Progenitor cell of endocrine pancreas (in vitro differentiated cells): Measurements from ENCODE around the gene GTPBP4. TPM values are rescaled to one million over a fixed set of nuclear protein-coding genes. Genes with fewer than 3 reads are reported as not detected.

Experiments
- DNase-seq: peaks from one replicate; pipeline ENCODE4 v3.0.0; 2021; ENCODE audit warnings: low spot score; ENCODE audit not compliant: unreplicated experiment
- H3K27ac Mint-ChIP-seq: 2 replicates; pipeline ENCODE4 v1.8.0; 2021; ENCODE audit warnings: mild to moderate bottlenecking, moderate library complexity, mixed read lengths
- H3K27me3 Mint-ChIP-seq: 2 replicates; pipeline ENCODE4 v1.8.0; 2021; ENCODE audit warnings: mixed read lengths
- H3K36me3 Mint-ChIP-seq: 2 replicates; pipeline ENCODE4 v1.8.0; 2022; ENCODE audit warnings: mixed read lengths; ENCODE audit not compliant: insufficient read depth
- H3K4me1 Mint-ChIP-seq: 2 replicates; pipeline ENCODE4 v1.8.0; 2021; ENCODE audit warnings: low read depth, mixed read lengths
- H3K4me3 Mint-ChIP-seq: 2 replicates; pipeline ENCODE4 v1.8.0; 2021; ENCODE audit warnings: low read depth, mild to moderate bottlenecking, moderate library complexity, mixed read lengths
- H3K9me3 Mint-ChIP-seq: 2 replicates; pipeline ENCODE4 v1.8.0; 2021; ENCODE audit warnings: low read depth, mixed read lengths
- CTCF ChIP-seq: fragments of 200-600 bp; sonication (generic); IDR thresholded peaks from one replicate; pipeline ENCODE4 v1.5.0; 2021; ENCODE audit warnings: antibody characterized with exemption, mild to moderate bottlenecking; ENCODE audit not compliant: unreplicated experiment
- total RNA-seq: library from RNA; stranded (reverse); gene quantifications from 2 replicates; pipeline ENCODE4 v1.2.1, GENCODE V29; 2021

Gene GTPBP4
- total RNA-seq, 1 donor from 2014 or later, result 53.2 TPM

GRCh38 chr10:1050554-1050953 lies 62.3 kb downstream of the GTPBP4 start:
- H3K4me3 Mint-ChIP-seq, result peak overlapping the region; percentile 91
- no peaks in the 10 kb centered on the region for H3K9me3 Mint-ChIP-seq
- peaks cover 7% of the 10 kb centered on the region for H3K36me3 Mint-ChIP-seq
- H3K4me1 Mint-ChIP-seq, result peaks cover 30% of the 10 kb centered on the region
- H3K27ac Mint-ChIP-seq, result peak overlapping the region; percentile 84
- DNase-seq, result no peak
- no peaks in the 10 kb centered on the region for H3K27me3 Mint-ChIP-seq
- peak; percentile 31 for TF ChIP-seq CTCF

- H3K9me3 Mint-ChIP-seq, result no peaks in the 10 kb centered on the region
- TF ChIP-seq CTCF, result no peak
- H3K27ac Mint-ChIP-seq, result peak overlapping the region; percentile 71
- no peak for DNase-seq
- H3K4me3 Mint-ChIP-seq, result peak overlapping the region; percentile 91
- peaks cover 35% of the 10 kb centered on the region for H3K4me1 Mint-ChIP-seq
- H3K36me3 Mint-ChIP-seq, result peaks cover 7% of the 10 kb centered on the region
- H3K27me3 Mint-ChIP-seq, result no peaks in the 10 kb centered on the region
These were observed 66.5 kb downstream of the GTPBP4 start for GRCh38 chr10:1054684-1055083.

- DNase-seq, result peak; percentile 76
- H3K27me3 Mint-ChIP-seq, result no peaks in the 10 kb centered on the region
- H3K27ac Mint-ChIP-seq, result peak within 1 kb of the TSS; percentile 97
- no peaks in the 10 kb centered on the region for H3K9me3 Mint-ChIP-seq
- peaks cover 6% of the 10 kb centered on the region for H3K36me3 Mint-ChIP-seq
- H3K4me3 Mint-ChIP-seq, result peak within 1 kb of the TSS; percentile 95
- H3K4me1 Mint-ChIP-seq, result peaks cover 27% of the 10 kb centered on the region
- TF ChIP-seq CTCF, result no peak
These were observed 68.3 kb downstream of the GTPBP4 start, which contains the start of gene WDR37 for GRCh38 chr10:1056326-1057105. TSS of gene WDR37 (plus strand) at chr10:1056385. CDS start at chr10:1072156, 15,771 bp downstream.

- peak overlapping the region; percentile 88 for H3K27ac Mint-ChIP-seq
- DNase-seq, result no peak
- no peak for TF ChIP-seq CTCF
- no peaks in the 10 kb centered on the region for H3K9me3 Mint-ChIP-seq
- peaks cover 8% of the 10 kb centered on the region for H3K36me3 Mint-ChIP-seq
- H3K4me1 Mint-ChIP-seq, result peaks cover 27% of the 10 kb centered on the region
- peak overlapping the region; percentile 95 for H3K4me3 Mint-ChIP-seq
- H3K27me3 Mint-ChIP-seq, result no peaks in the 10 kb centered on the region
These were observed 68.9 kb downstream of the GTPBP4 start for GRCh38 chr10:1057106-1057657.

- H3K27ac Mint-ChIP-seq, result peak overlapping the region; percentile 88
- H3K4me3 Mint-ChIP-seq, result peak overlapping the region; percentile 95
- H3K4me1 Mint-ChIP-seq, result peaks cover 27% of the 10 kb centered on the region
- H3K27me3 Mint-ChIP-seq, result no peaks in the 10 kb centered on the region
- H3K36me3 Mint-ChIP-seq, result peaks cover 4% of the 10 kb centered on the region
- DNase-seq, result no peak
- no peaks in the 10 kb centered on the region for H3K9me3 Mint-ChIP-seq
- TF ChIP-seq CTCF, result no peak
These were observed 69.8 kb downstream of the GTPBP4 start for GRCh38 chr10:1058017-1058416.
